Measurements from ENCODE around the gene ARRB1. TPM values are rescaled to one million over a fixed set of nuclear protein-coding genes. Genes with fewer than 3 reads are reported as not detected.
A peak's percentile ranks its signal among the peaks of the same experiment; 100 is the strongest.

The ARRB1 gene
- total and polyA plus RNA-seq, 9 of the 15 experiments (the other 6 are each of a cell fraction or from before 2014, with no cell fraction given) = 6.6 to 45.4 (median 28.5) TPM

DNA sequence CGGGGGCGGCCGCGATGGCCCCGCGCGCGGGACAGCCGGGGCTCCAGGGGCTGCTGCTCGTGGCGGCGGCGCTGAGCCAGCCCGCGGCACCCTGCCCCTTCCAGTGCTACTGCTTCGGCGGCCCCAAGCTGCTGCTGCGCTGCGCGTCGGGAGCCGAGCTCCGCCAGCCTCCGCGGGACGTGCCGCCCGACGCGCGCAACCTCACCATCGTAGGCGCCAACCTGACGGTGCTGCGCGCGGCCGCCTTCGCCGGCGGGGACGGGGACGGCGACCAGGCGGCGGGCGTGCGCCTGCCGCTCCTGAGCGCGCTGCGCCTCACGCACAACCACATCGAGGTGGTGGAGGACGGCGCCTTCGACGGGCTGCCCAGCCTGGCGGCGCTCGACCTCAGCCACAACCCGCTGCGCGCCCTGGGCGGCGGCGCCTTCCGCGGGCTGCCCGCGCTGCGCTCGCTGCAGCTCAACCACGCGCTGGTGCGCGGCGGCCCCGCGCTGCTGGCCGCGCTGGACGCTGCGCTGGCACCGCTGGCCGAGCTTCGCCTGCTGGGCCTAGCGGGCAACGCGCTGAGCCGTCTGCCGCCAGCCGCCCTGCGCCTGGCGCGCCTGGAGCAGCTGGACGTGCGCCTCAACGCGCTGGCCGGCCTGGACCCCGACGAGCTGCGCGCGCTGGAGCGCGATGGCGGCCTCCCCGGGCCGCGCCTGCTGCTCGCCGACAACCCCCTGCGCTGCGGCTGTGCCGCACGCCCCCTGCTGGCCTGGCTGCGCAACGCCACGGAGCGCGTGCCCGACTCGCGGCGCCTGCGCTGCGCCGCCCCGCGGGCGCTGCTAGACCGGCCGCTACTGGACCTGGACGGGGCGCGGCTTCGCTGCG lies 110.2 kb downstream of the ARRB1 start (continued):
- TF ChIP-seq MEIS2 (IDR thresholded peaks at IDR 0.05; ENCODE audit: partially characterized antibody) = peak; percentile 65
- TF ChIP-seq, protein P1, sequence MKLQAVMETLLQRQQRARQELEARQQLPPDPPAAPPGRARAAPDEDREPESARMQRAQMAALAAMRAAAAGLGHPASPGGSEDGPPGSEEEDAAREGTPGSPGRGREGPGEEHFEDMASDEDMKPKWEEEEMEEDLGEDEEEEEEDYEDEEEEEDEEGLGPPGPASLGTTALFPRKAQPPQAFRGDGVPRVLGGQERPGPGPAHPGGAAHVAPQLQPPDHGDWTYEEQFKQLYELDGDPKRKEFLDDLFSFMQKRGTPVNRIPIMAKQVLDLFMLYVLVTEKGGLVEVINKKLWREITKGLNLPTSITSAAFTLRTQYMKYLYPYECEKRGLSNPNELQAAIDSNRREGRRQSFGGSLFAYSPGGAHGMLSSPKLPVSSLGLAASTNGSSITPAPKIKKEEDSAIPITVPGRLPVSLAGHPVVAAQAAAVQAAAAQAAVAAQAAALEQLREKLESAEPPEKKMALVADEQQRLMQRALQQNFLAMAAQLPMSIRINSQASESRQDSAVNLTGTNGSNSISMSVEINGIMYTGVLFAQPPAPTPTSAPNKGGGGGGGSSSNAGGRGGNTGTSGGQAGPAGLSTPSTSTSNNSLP (IDR thresholded peaks at IDR 0.05; ENCODE audit: borderline replicate concordance, low read depth, low read length) = 0 out of 2 replicates have a peak, but pooled peaks have one; percentile 41
- TF ChIP-seq, protein P2, sequence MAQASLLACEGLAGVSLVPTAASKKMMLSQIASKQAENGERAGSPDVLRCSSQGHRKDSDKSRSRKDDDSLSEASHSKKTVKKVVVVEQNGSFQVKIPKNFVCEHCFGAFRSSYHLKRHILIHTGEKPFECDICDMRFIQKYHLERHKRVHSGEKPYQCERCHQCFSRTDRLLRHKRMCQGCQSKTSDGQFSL (CRISPR knock-in tag; IDR thresholded peaks at IDR 0.05) = 0 out of 2 replicates have a peak, but pooled peaks have one; percentile 55
- TF ChIP-seq, protein P2 (tag; IDR thresholded peaks at IDR 0.05) = no peak
- TF ChIP-seq, protein P3, sequence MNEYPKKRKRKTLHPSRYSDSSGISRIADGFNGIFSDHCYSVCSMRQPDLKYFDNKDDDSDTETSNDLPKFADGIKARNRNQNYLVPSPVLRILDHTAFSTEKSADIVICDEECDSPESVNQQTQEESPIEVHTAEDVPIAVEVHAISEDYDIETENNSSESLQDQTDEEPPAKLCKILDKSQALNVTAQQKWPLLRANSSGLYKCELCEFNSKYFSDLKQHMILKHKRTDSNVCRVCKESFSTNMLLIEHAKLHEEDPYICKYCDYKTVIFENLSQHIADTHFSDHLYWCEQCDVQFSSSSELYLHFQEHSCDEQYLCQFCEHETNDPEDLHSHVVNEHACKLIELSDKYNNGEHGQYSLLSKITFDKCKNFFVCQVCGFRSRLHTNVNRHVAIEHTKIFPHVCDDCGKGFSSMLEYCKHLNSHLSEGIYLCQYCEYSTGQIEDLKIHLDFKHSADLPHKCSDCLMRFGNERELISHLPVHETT (CRISPR knock-in tag; conservative IDR thresholded peaks at IDR 0.05 in 1 of 2, IDR thresholded peaks at IDR 0.05 in 1 of 2) = peak in 1 of 2 experiments; percentile 57; a peak in 1 of 4 replicates
- TF ChIP-seq SMC3 (conservative IDR thresholded peaks at IDR 0.05; ENCODE audit: insufficient read depth, low read depth, low read length) = peak; percentile 96
- 0 out of 2 replicates have a peak, but pooled peaks have one; percentile 40 for TF ChIP-seq JUND (IDR thresholded peaks at IDR 0.05; ENCODE audit: borderline replicate concordance, low read depth, low read length)
- no peak; the same call in 2 of the 3 replicates for TF ChIP-seq JUND (tag; IDR thresholded peaks at IDR 0.05; ENCODE audit: borderline replicate concordance, low read depth, low read length)
- TF ChIP-seq FOXP1 (CRISPR knock-in tag; IDR thresholded peaks at IDR 0.05) = peak; percentile 94
- TF ChIP-seq TAF1 (IDR thresholded peaks at IDR 0.05; ENCODE audit: control insufficient read depth, extremely low read depth, insufficient read depth, low read length, severe bottlenecking) = peak; percentile 30
- TF ChIP-seq ELF2 (CRISPR knock-in tag; IDR thresholded peaks at IDR 0.05) = no peak
- no peak for TF ChIP-seq EWSR1 (IDR thresholded peaks at IDR 0.05; ENCODE audit: borderline replicate concordance, low read depth, partially characterized antibody)
